GM12878 (cell line): Measurements from ENCODE around the gene ABHD2. TPM values are rescaled to one million over a fixed set of nuclear protein-coding genes. Genes with fewer than 3 reads are reported as not detected.

Experiments
- ATAC-seq: fragments of 200-7000 bp; cut with Tn5 transposase; 3 replicates; pipeline ENCODE4 v1.9.1; 2020; ENCODE audit warnings: mild to moderate bottlenecking, moderate library complexity
- BruUV-seq: library from RNA; stranded (reverse); fragments of 400-500 nt; replicated peaks from 2 replicates; lab custom pipeline; 2021; lab: Mats Ljungman, UMichigan
- CTCF ChIA-PET: fragments of 300-600 bp; sonication (Branson Sonifier 250); formaldehyde crosslinking; extraction: SDS; loops from one replicate; lab custom pipeline; 2021; ENCODE audit warnings: inconsistent platforms; lab: Yijun Ruan, JAX
- POLR2A ChIA-PET: fragments of 350-600 bp; formaldehyde crosslinking; extraction: SDS; loops from one replicate; lab custom pipeline; 2021; ENCODE audit warnings: inconsistent platforms; lab: Charles Lee
- RAD21 ChIA-PET: fragments of 300-600 bp; sonication (Branson Sonifier 250); formaldehyde crosslinking; loops from one replicate; lab custom pipeline; 2023; ENCODE audit warnings: antibody characterized with exemption; ENCODE audit not compliant: unreplicated experiment; lab: Charles Lee
- SMC1A ChIA-PET: fragments of 300-600 bp; sonication (Branson Sonifier 250); formaldehyde crosslinking; loops from one replicate; lab custom pipeline; 2023; ENCODE audit not compliant: unreplicated experiment, uncharacterized antibody; lab: Charles Lee
- DNase-seq: peaks from one replicate; pipeline ENCODE4 v3.0.0-alpha.2; 2011; ENCODE audit warnings: low read depth, low spot score
- FAIRE-seq: peaks from 3 replicates; lab custom pipeline; 2011; peaks lifted over from hg19 to GRCh38; lab: Jason Lieb, UNC
- H2AFZ ChIP-seq: 2 replicates; pipeline ENCODE4 v1.6.0; 2011; ENCODE audit warnings: low read depth, low read length, control low read depth; ENCODE audit not compliant: control insufficient read depth
- H3K27ac ChIP-seq: 2 replicates; pipeline ENCODE4 v1.5.1; 2011; ENCODE audit warnings: control low read depth; ENCODE audit not compliant: control insufficient read depth, insufficient read depth
- H3K27me3 ChIP-seq, 2 experiments: replicated peaks in 1 of 2; 2 replicates each; pipeline versions ENCODE4 v1.6.0 to v1.6.1; 2011; ENCODE audit warnings: low read length in 1 of 2; ENCODE audit not compliant: control insufficient read depth in 2 of 2, insufficient read depth in 2 of 2
- H3K36me3 ChIP-seq, 2 experiments: 2 replicates each; pipeline ENCODE4 v1.5.1; 2011; ENCODE audit warnings: low read length in 1 of 2; ENCODE audit not compliant: control insufficient read depth in 2 of 2, insufficient read depth in 2 of 2
- H3K4me1 ChIP-seq: 2 replicates; pipeline ENCODE4 v1.6.1; 2011; ENCODE audit warnings: mild to moderate bottlenecking, low read length, moderate library complexity, mixed read lengths; ENCODE audit not compliant: control insufficient read depth, insufficient read depth
- H3K4me2 ChIP-seq: 2 replicates; pipeline ENCODE4 v1.6.0; 2011; ENCODE audit warnings: control low read depth; ENCODE audit not compliant: control insufficient read depth, insufficient read depth
- H3K4me3 ChIP-seq: fragments of 200-600 bp; sonication (generic); 2 replicates; pipeline ENCODE4 v1.5.1; 2016
- H3K79me2 ChIP-seq: 2 replicates; pipeline ENCODE4 v1.6.0; 2011; ENCODE audit warnings: low read length; ENCODE audit not compliant: control insufficient read depth, insufficient read depth
- H3K9ac ChIP-seq: 2 replicates; pipeline ENCODE4 v1.8.0; 2011; ENCODE audit warnings: low read length, control low read depth, mixed read lengths; ENCODE audit not compliant: control insufficient read depth, insufficient read depth
- H3K9me3 ChIP-seq: replicated peaks from 3 replicates; pipeline ENCODE4 v1.5.1; 2011; ENCODE audit warnings: mild to moderate bottlenecking, low read length; ENCODE audit not compliant: control insufficient read depth, insufficient read depth
- H4K20me1 ChIP-seq: 2 replicates; pipeline ENCODE4 v1.6.0; 2011; ENCODE audit not compliant: control insufficient read depth, insufficient read depth
- MAX ChIP-seq: IDR thresholded peaks from 2 replicates; pipeline ENCODE4 v1.6.1; 2012; ENCODE audit warnings: low read depth, low read length, improper control_type of control experiment
- MLLT1 ChIP-seq: fragments of 450-650 bp; IDR thresholded peaks from 2 replicates; pipeline ENCODE4 v1.6.1; 2016; ENCODE audit warnings: mild to moderate bottlenecking
- RCOR1 ChIP-seq: conservative IDR thresholded peaks from 2 replicates; pipeline ENCODE4 v1.6.1; 2012; ENCODE audit warnings: low read depth, low read length, improper control_type of control experiment
- SREBF2 ChIP-seq: IDR thresholded peaks from 2 replicates; pipeline ENCODE4 v1.6.1; 2012; ENCODE audit warnings: mild to moderate bottlenecking, low read length
- SUPT20H ChIP-seq: IDR thresholded peaks from 2 replicates; pipeline ENCODE4 v1.6.1; 2011; ENCODE audit warnings: low read depth, mild to moderate bottlenecking, low read length, moderate library complexity, borderline replicate concordance; ENCODE audit not compliant: control insufficient read depth
- TCF3 ChIP-seq: IDR thresholded peaks from 2 replicates; pipeline ENCODE4 v1.6.1; 2012; ENCODE audit warnings: low read depth, mild to moderate bottlenecking, low read length, borderline replicate concordance; ENCODE audit not compliant: insufficient read depth
- WGBS: methylation state at CpG from one replicate; pipeline ENCODE4 v1.1.6; 2016; ENCODE audit warnings: low lambda C conversion rate; ENCODE audit not compliant: insufficient replicate concordance, insufficient coverage; ENCODE audit errors: missing lambda C conversion rate; 5-methylcytosine and 5-hydroxymethylcytosine counted together
- in situ Hi-C: fragments of 300-500 bp; cut with MboI; formaldehyde crosslinking; loops from 9 replicates; pipeline ENCODE4 v1.14.3; 2018; ENCODE audit warnings: mixed read lengths
- intact Hi-C: fragments of 100-400 bp; cut with micrococcal nuclease; formaldehyde crosslinking; loops from one replicate; pipeline ENCODE4 v1.14.2; 2022; ENCODE audit not compliant: unreplicated experiment
- polyA plus RNA-seq, 11 experiments: library from polyadenylated mRNA; depleted of rRNA in 4 of 11; unstranded in 6 of 11; stranded (reverse) in 5 of 11; fragments of >200 nt; fragmentation: Nextera tagmentation in 4 of 11; fragmentation: Illumina TruSeq in 1 of 11; extraction: Ambion mirVana in 4 of 11; extraction: Trizol in 1 of 11; gene quantifications; 1 replicate in 1 of 11; 2 replicates in 10 of 11; pipeline versions ENCODE4 v1.2.1 to v1.2.3, GENCODE V29; 2011 to 2016; ENCODE audit warnings: inconsistent platforms in 2 of 11, missing spikeins in 2 of 11, low read depth in 1 of 11
- total RNA-seq, 4 experiments: library from RNA; depleted of rRNA in 3 of 4; stranded (reverse); fragments of >200 nt in 3 of 4; fragmentation: Illumina TruSeq in 1 of 4; extraction: Trizol in 1 of 4; gene quantifications; 2 replicates each; pipeline versions ENCODE4 v1.2.1 to v1.2.3, GENCODE V29; 2013 to 2021

Gene ABHD2
- total and polyA plus RNA-seq, 10 of the 15 experiments (the other 5 are each of a cell fraction or from before 2014, with no cell fraction given) = 1.2 to 33.6 (median 20.4) TPM

- TF ChIP-seq TCF3 (no peak), SUPT20H (no peak)
Measured at GRCh38 chr15:89177633-89178306, 89.5 kb downstream of the ABHD2 start (continued).

- no peak overlapping the region for H3K27ac ChIP-seq
- H3K36me3 ChIP-seq = peaks cover 5 to 13% of the 10 kb centered on the region in 2 experiments
- H3K27me3 ChIP-seq = no peaks in the 10 kb centered on the region
- CTCF ChIA-PET = interaction anchor here (0.6 to 11.1 kb wide), 43 partner anchors 10 to 554 kb away, joined by 3 to 339 read pairs (median 4); partner anchors contain the start of genes ABHD2 and HAPLN3
- peaks cover 7% of the 10 kb centered on the region; the same call in 1 of the 2 replicates for H3K4me1 ChIP-seq
- no peak for TF ChIP-seq SREBF2
- no peak for TF ChIP-seq MAX
- no peak for TF ChIP-seq RCOR1
- no peak for TF ChIP-seq MLLT1
- no TSS peak for BruUV-seq
- DNase-seq = no peak
- no peak overlapping the region for H3K4me2 ChIP-seq
- H3K4me3 ChIP-seq = no peak overlapping the region
- no peak for ATAC-seq
- POLR2A ChIA-PET = interaction anchor here (1.9 kb wide), 1 partner anchor 11 kb away, joined by 5 read pairs; no protein-coding TSS in a partner anchor
- H3K9me3 ChIP-seq = no peaks in the 10 kb centered on the region
- no peak overlapping the region for H2AFZ ChIP-seq
- H3K79me2 ChIP-seq = no peaks in the 10 kb centered on the region
- WGBS = 85% methylated on average over 11 of the region's 11 CpGs
- RAD21 ChIA-PET = interaction anchor here (0.6 to 1.9 kb wide), 17 partner anchors 11 to 273 kb away, joined by 3 to 33 read pairs (median 4); partner anchors contain the start of gene ABHD2
- no peak overlapping the region for H3K9ac ChIP-seq
- SMC1A ChIA-PET = interaction anchor here (0.6 to 3.9 kb wide), 24 partner anchors 11 to 274 kb away, joined by 3 to 61 read pairs (median 4); partner anchors contain the start of genes ABHD2 and FANCI
- FAIRE-seq = no peak
- in situ Hi-C loops = loop anchor here (5.0 kb wide), 2 partner anchors 121 to 276 kb away; no protein-coding TSS in a partner anchor
- intact Hi-C loops = no loop called here
- H4K20me1 ChIP-seq = no peaks in the 10 kb centered on the region
Measured at GRCh38 chr15:89178307-89178977, 90.2 kb downstream of the ABHD2 start.
